Mesothelial cell of epicardium (in vitro differentiated cells): Measurements from ENCODE around the gene ULBP2. TPM values are rescaled to one million over a fixed set of nuclear protein-coding genes. Genes with fewer than 3 reads are reported as not detected.

Experiments
- DNase-seq, 2 experiments: peaks; one replicate each; pipeline ENCODE4 v3.0.0; 2021; ENCODE audit warnings: low spot score in 2 of 2; ENCODE audit not compliant: unreplicated experiment in 2 of 2
- H3K27ac Mint-ChIP-seq: 2 replicates; pipeline ENCODE4 v1.8.0; 2021; ENCODE audit warnings: mixed read lengths
- H3K27me3 Mint-ChIP-seq: 2 replicates; pipeline ENCODE4 v1.8.0; 2021; ENCODE audit warnings: low read depth, mixed read lengths
- H3K36me3 Mint-ChIP-seq: 2 replicates; pipeline ENCODE4 v1.8.0; 2021; ENCODE audit warnings: mixed read lengths
- H3K4me1 Mint-ChIP-seq: 2 replicates; pipeline ENCODE4 v1.8.0; 2021; ENCODE audit warnings: mixed read lengths
- H3K4me3 Mint-ChIP-seq: 2 replicates; pipeline ENCODE4 v1.8.0; 2021; ENCODE audit warnings: mild to moderate bottlenecking, moderate library complexity, mixed read lengths
- H3K9me3 Mint-ChIP-seq: 2 replicates; pipeline ENCODE4 v1.8.0; 2021; ENCODE audit warnings: mixed read lengths
- total RNA-seq: library from RNA; stranded (reverse); gene quantifications from 3 replicates; pipeline ENCODE4 v1.2.1, GENCODE V29; 2021
- TF ChIP-seq, protein P1 (sequence below): fragments of 200-600 bp; sonication (generic); IDR thresholded peaks from one replicate; pipeline ENCODE4 v1.5.0; 2021; ENCODE audit warnings: antibody characterized with exemption; ENCODE audit not compliant: unreplicated experiment

Gene ULBP2
- total RNA-seq, 1 donor from 2014 or later: 0.42 TPM

- TF ChIP-seq, protein P1, sequence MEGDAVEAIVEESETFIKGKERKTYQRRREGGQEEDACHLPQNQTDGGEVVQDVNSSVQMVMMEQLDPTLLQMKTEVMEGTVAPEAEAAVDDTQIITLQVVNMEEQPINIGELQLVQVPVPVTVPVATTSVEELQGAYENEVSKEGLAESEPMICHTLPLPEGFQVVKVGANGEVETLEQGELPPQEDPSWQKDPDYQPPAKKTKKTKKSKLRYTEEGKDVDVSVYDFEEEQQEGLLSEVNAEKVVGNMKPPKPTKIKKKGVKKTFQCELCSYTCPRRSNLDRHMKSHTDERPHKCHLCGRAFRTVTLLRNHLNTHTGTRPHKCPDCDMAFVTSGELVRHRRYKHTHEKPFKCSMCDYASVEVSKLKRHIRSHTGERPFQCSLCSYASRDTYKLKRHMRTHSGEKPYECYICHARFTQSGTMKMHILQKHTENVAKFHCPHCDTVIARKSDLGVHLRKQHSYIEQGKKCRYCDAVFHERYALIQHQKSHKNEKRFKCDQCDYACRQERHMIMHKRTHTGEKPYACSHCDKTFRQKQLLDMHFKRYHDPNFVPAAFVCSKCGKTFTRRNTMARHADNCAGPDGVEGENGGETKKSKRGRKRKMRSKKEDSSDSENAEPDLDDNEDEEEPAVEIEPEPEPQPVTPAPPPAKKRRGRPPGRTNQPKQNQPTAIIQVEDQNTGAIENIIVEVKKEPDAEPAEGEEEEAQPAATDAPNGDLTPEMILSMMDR: no peak
Observed at GRCh38 chr6:149974825-149975224, 33.0 kb downstream of the ULBP2 start.

DNA sequence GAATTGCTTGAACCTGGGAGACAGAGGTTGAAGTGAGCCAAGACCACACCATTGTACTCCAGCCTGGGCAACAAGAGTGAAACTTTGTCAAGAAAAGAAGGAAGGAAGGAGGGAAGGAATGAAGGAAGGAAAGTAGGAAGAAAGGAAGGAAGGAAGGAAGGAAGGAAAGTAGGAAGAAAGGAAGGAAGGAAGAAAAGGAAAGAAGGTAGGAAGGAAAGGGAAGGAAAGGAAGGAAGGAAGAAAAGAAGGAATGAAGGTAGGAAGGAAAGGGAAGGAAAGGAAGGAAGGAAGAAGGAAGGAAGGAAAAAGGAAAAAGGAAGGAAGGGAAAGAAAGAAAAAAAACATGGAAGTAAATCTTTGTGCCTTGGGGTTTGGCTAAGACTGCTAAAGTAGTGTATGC, 33.6 kb downstream of the ULBP2 start:
- peak in 1 of 2 experiments; percentile 7 for DNase-seq
- Mint-ChIP-seq H3K27ac (no peak overlapping the region), H3K4me1 (no peaks in the 10 kb centered on the region), H3K4me3 (no peak overlapping the region), H3K36me3 (no peaks in the 10 kb centered on the region), H3K27me3 (peaks cover 95% of the 10 kb centered on the region), H3K9me3 (no peaks in the 10 kb centered on the region)
- TF ChIP-seq, protein P1: no peak

More at GRCh38 chr6:149974825-149975224, 33.0 kb downstream of the ULBP2 start:
- Mint-ChIP-seq H3K27ac (no peak overlapping the region), H3K9me3 (no peaks in the 10 kb centered on the region), H3K27me3 (peaks cover 95% of the 10 kb centered on the region), H3K36me3 (no peaks in the 10 kb centered on the region), H3K4me1 (no peaks in the 10 kb centered on the region), H3K4me3 (no peak overlapping the region)
- DNase-seq: peak in 1 of 2 experiments; percentile 10

GRCh38 chr6:149977221-149977620, 35.4 kb downstream of the ULBP2 start:
- H3K27ac Mint-ChIP-seq: no peak overlapping the region
- DNase-seq: no peak
- H3K4me3 Mint-ChIP-seq: no peak overlapping the region
- H3K9me3 Mint-ChIP-seq: no peaks in the 10 kb centered on the region
- TF ChIP-seq, protein P1: no peak
- no peaks in the 10 kb centered on the region for H3K36me3 Mint-ChIP-seq
- H3K27me3 Mint-ChIP-seq: peaks cover 96% of the 10 kb centered on the region
- H3K4me1 Mint-ChIP-seq: no peaks in the 10 kb centered on the region

GRCh38 chr6:149978610-149979009, 36.8 kb downstream of the ULBP2 start:
- Mint-ChIP-seq H3K4me3 (no peak overlapping the region), H3K9me3 (no peaks in the 10 kb centered on the region), H3K27me3 (peaks cover 98% of the 10 kb centered on the region), H3K36me3 (no peaks in the 10 kb centered on the region), H3K27ac (no peak overlapping the region), H3K4me1 (no peaks in the 10 kb centered on the region)
- TF ChIP-seq, protein P1: no peak
- no peak for DNase-seq

DNA sequence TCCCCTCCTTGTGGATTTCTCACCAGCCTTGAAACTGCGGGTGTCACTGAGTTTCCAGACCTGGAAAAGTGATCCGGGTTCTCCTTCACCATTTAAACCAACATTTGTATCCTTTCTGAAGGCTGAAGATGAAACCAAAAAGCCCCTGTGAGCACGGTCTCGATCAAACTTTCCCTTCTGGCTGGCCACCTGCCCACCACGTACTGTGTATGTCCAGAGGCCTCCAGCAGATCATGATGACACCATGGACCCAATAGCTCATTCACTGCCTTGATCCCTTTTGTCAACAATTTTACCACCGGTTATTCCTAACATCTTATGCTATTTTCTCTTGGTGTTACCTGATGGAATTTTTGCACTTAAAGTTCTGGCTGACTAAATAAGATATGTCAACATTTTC, 37.5 kb downstream of the ULBP2 start:
- Mint-ChIP-seq H3K9me3 (no peaks in the 10 kb centered on the region), H3K4me3 (no peak overlapping the region), H3K27ac (no peak overlapping the region), H3K36me3 (no peaks in the 10 kb centered on the region), H3K27me3 (peaks cover 96% of the 10 kb centered on the region), H3K4me1 (no peaks in the 10 kb centered on the region)
- TF ChIP-seq, protein P1: no peak
- no peak for DNase-seq

DNA sequence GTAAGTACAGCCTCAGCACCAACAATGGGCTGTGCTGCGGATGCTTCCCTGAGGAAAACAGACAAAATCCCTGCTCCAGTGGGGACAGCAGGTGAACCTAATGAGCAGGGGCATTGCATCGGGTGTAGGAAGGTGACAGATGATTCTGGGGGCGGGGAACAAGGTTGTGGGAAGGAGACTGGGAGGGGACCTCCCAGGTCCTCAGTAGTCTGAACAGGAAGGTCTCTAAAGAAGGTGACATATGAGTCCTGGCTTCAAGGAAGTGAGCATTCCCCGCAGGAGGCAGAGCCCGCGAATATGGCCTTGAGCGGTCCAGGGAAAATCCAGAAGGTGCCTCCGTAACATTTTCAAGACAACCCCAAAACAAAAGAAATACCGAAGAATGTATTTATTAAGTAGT, 41.3 kb downstream of the ULBP2 start:
- no peak for DNase-seq
- peaks cover 96% of the 10 kb centered on the region for H3K27me3 Mint-ChIP-seq
- TF ChIP-seq, protein P1: no peak

More for the DNA sequence above, 41.3 kb downstream of the ULBP2 start:
- Mint-ChIP-seq H3K27ac (no peak overlapping the region), H3K36me3 (peaks cover 2% of the 10 kb centered on the region), H3K9me3 (peaks cover 8% of the 10 kb centered on the region), H3K4me3 (no peak overlapping the region), H3K4me1 (no peaks in the 10 kb centered on the region)
